Kidney (tissue), 14 donors: Measurements from ENCODE around the gene LPA. TPM values are rescaled to one million over a fixed set of nuclear protein-coding genes. Genes with fewer than 3 reads are reported as not detected.
"Not testable (repeated sequence)": the region's sequence is repeated elsewhere in the genome, so short reads cannot be mapped to it uniquely, and the experiment has no call there.

ENCODE experiments used
- DNase-seq, 5 donors: peaks; one replicate each; pipeline ENCODE4 v3.0.0-alpha.2; 2013 to 2020
- FAIRE-seq: peaks from 2 replicates; lab custom pipeline; 2012; peaks lifted over from hg19 to GRCh38; lab: Jason Lieb, UNC
- H3K27ac ChIP-seq, 2 donors: one replicate each; pipeline ENCODE4 v1.7.0; 2013; ENCODE audit warnings: low read depth in 2 of 2, low read length in 2 of 2, inconsistent platforms in 1 of 2
- H3K27me3 ChIP-seq: one replicate; pipeline ENCODE4 v1.7.1; 2013; ENCODE audit warnings: low read length, inconsistent platforms; ENCODE audit not compliant: control insufficient read depth, insufficient read depth
- H3K36me3 ChIP-seq, 3 donors: one replicate each; pipeline versions ENCODE4 v1.7.0 to v1.7.1; 2013; ENCODE audit warnings: low read length in 3 of 3, control low read depth in 1 of 3, inconsistent platforms in 1 of 3; ENCODE audit not compliant: insufficient read depth in 3 of 3, control insufficient read depth in 2 of 3
- H3K4me1 ChIP-seq, 3 donors: one replicate each; pipeline versions ENCODE4 v1.7.0 to v1.7.1; 2013; ENCODE audit warnings: low read length in 3 of 3, inconsistent platforms in 1 of 3, low read depth in 1 of 3; ENCODE audit not compliant: control insufficient read depth in 2 of 3, insufficient read depth in 2 of 3
- H3K4me3 ChIP-seq, 3 donors: one replicate each; pipeline versions ENCODE4 v1.7.0 to v1.8.1; 2013; ENCODE audit warnings: low read length in 3 of 3, control low read depth in 1 of 3, inconsistent platforms in 1 of 3
- H3K9ac ChIP-seq, 3 donors: one replicate each; pipeline versions ENCODE4 v1.7.0 to v1.7.1; 2013; ENCODE audit warnings: low read length in 3 of 3, control low read depth in 1 of 3, inconsistent platforms in 1 of 3
- H3K9me3 ChIP-seq, 3 donors: one replicate each; pipeline versions ENCODE4 v1.7.0 to v1.7.1; 2013; ENCODE audit warnings: low read length in 3 of 3, control low read depth in 1 of 3, inconsistent platforms in 1 of 3; ENCODE audit not compliant: control insufficient read depth in 2 of 3, insufficient read depth in 1 of 3
- CTCF ChIP-seq: IDR thresholded peaks from 3 replicates; pipeline ENCODE4 v1.5.1; 2012; ENCODE audit warnings: mild to moderate bottlenecking, moderate library complexity, borderline replicate concordance; ENCODE audit not compliant: insufficient read depth; ENCODE audit errors: extremely low read depth
- intact Hi-C: fragments of 100-400 bp; cut with DNase I; formaldehyde crosslinking; loops from one replicate; pipeline ENCODE4 v1.11.1; 2022
- polyA plus RNA-seq: library from polyadenylated mRNA; stranded (reverse); fragments of 350-450 nt; fragmentation: Illumina TruSeq; extraction: RNeasy Lipid Tissue Mini Kit (QIAGEN cat#74804); gene quantifications from one replicate; pipeline ENCODE4 v1.2.3, GENCODE V29; 2014; ENCODE audit warnings: low read depth, low replicate concordance; ENCODE audit not compliant: insufficient read depth
- total RNA-seq: library from RNA; stranded (reverse); fragmentation: NEBNext Ultra II Directional; extraction: Animal tissue kit (Norgen Biotek cat#: 25700); gene quantifications from one replicate; pipeline ENCODE4 v1.2.1, GENCODE V29; 2021
- donor health status: control.
- donor health status: control.
- donor health status: control.
- donor health status: control.
- donor health status: control.
- donor health status: DM: yes; HTN: yes; CAD: no.
- donor health status: Normal renal cell carcinoma (clear cell type).

The LPA gene
- total and polyA plus RNA-seq, 2 donors from 2014 or later, result not detected

- no peak for TF ChIP-seq CTCF
- FAIRE-seq (no peak), DNase-seq (no peak)
Observed at GRCh38 chr6:160691617-160692016, 27.5 kb upstream of the LPA start.

GRCh38 chr6:160690458-160690857 lies 26.4 kb upstream of the LPA start:
- intact Hi-C loops, result no loop called here
- Histone ChIP-seq H3K9ac (no peak overlapping the region), H3K36me3 (no peaks in the 10 kb centered on the region), H3K4me3 (no peak overlapping the region), H3K4me1 (no peaks in the 10 kb centered on the region), H3K27me3 (no peaks in the 10 kb centered on the region), H3K9me3 (no peaks in the 10 kb centered on the region), H3K27ac (no peak overlapping the region)
- no peak for TF ChIP-seq CTCF
- FAIRE-seq (no peak), DNase-seq (no peak)

More at GRCh38 chr6:160691617-160692016, 27.5 kb upstream of the LPA start:
- Histone ChIP-seq H3K27ac (no peak overlapping the region), H3K9me3 (no peaks in the 10 kb centered on the region), H3K36me3 (no peaks in the 10 kb centered on the region), H3K9ac (no peak overlapping the region), H3K27me3 (no peaks in the 10 kb centered on the region), H3K4me3 (no peak overlapping the region), H3K4me1 (no peaks in the 10 kb centered on the region)
- intact Hi-C loops, result no loop called here

- FAIRE-seq (no peak), DNase-seq (no peak)
- Histone ChIP-seq H3K36me3 (no peaks in the 10 kb centered on the region), H3K4me1 (no peaks in the 10 kb centered on the region), H3K9me3 (no peaks in the 10 kb centered on the region), H3K27ac (no peak overlapping the region), H3K9ac (no peak overlapping the region), H3K27me3 (no peaks in the 10 kb centered on the region), H3K4me3 (no peak overlapping the region)
- intact Hi-C loops, result no loop called here
- TF ChIP-seq CTCF, result no peak
Observed at GRCh38 chr6:160685762-160686450, 21.8 kb upstream of the LPA start.

- H3K27ac ChIP-seq, FAIRE-seq, H3K27me3 ChIP-seq, H3K4me1 ChIP-seq, intact Hi-C loops, H3K4me3 ChIP-seq, H3K9me3 ChIP-seq, DNase-seq, H3K36me3 ChIP-seq, H3K9ac ChIP-seq: not testable (repeated sequence)
Observed at GRCh38 chr6:160685101-160685761, 21.2 kb upstream of the LPA start.
